Fibroblast of skin of back (primary cell): Measurements from ENCODE around the gene GNAS. TPM values are rescaled to one million over a fixed set of nuclear protein-coding genes. Genes with fewer than 3 reads are reported as not detected.
"Not testable (repeated sequence)": the region's sequence is repeated elsewhere in the genome, so short reads cannot be mapped to it uniquely, and the experiment has no call there.

Experiments used
- DNase-seq: peaks from one replicate; pipeline ENCODE4 v3.0.0-alpha.2; 2013
- polyA plus RNA-seq, 2 experiments: library from polyadenylated mRNA; unstranded; fragments of 120-200 nt; gene quantifications; one replicate each; pipeline ENCODE4 v1.2.1, GENCODE V29; 2013; ENCODE audit not compliant: insufficient read length in 2 of 2

GNAS gene
- polyA plus RNA-seq (2013, experiment 1 of 2; ENCODE audit: insufficient read length): 2,256 TPM
- 2,231 TPM for polyA plus RNA-seq (2013, experiment 2 of 2; ENCODE audit: insufficient read length)

- peak; percentile 62 for DNase-seq
These were observed at the start of gene GNAS for GRCh38 chr20:58852543-58853271. TSS of gene GNAS (plus strand) at chr20:58852716.

DNA sequence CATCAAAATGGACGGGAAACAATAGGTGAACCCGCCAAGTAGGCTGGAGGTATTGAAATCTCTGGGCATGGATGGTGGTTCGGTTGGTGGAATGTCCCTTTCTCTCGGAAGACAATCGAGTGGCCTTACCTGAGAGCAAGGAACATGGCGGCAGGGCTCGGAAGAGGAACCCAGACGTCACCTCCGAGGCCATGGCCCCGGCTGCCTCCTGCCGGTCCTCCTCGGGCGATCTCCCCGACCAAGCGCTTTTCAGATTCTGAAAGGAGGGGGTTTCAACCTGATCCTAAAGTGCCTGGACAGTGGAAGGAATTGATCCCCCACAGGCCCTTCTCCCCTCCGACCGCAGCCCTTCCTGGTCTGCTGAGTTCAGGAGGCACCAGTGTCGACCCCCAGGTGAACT lies 49.0 kb upstream of the GNAS start:
- no peak for DNase-seq

GRCh38 chr20:58807801-58808200 lies 44.7 kb upstream of the GNAS start:
- no peak for DNase-seq

- DNase-seq: no peak
These were observed 44.1 kb upstream of the GNAS start for GRCh38 chr20:58808271-58809046.

DNA sequence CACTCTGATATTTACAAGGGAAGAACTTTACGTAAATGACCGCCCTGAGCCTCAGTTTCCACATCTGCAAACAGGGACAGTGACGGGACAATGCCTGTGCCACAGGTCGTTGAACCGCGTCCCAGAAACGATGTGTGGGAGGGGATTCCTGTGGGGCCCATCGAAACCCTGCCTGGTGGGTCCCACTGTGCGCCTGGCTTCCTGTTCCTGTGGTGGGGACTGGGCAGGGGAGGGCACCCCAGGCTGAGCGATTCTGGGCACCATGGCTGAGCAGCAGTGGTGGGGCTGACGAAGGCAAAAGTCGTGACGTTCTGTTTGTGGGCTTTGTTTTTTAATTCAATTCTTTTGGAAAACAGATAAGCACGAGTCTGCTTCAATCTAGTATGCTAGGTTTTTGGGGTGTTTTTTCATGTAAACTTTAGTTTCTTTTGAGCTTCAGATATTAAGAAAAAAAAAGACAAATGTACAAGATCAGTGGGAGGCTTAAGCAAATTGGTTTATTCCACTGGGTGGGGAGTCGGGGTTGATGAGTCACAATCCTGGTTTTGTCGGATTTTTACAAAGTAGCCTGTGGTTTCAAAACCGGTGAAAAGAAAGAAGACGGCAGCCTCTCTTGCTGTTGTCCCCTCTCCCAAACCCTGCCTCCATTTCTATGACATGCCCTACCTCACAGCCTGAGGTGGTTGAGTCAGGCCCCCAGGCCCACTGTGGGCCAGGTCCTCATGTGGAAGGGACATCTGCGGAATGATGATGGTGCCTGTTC lies 42.2 kb upstream of the GNAS start:
- DNase-seq: peak; percentile 35

GRCh38 chr20:58810879-58811250 lies 41.7 kb upstream of the GNAS start:
- DNase-seq: no peak

- DNase-seq: no peak
These were observed 41.2 kb upstream of the GNAS start for GRCh38 chr20:58811334-58811733.

GRCh38 chr20:58813369-58813768 lies 39.1 kb upstream of the GNAS start:
- no peak for DNase-seq

DNA sequence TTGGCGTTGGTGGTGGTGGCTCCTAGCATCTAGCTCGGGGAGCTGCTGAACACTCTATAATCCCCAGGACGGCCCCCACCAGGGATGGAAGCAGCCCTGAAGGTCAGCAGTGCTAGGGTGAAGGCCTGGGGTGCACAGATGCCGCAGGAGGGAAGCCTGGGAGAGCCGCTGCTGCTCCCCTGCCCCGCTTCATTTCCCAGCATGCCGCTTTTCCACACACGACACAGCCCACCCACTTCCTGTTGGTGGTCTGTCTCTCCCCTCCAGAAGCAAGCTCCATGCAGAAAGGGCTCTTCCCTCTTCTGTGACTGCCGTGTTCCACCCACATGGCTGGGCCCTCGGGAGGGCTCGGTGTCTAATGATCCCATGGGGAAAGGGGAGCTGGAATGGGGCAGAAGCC lies 37.1 kb upstream of the GNAS start:
- DNase-seq: no peak

DNA sequence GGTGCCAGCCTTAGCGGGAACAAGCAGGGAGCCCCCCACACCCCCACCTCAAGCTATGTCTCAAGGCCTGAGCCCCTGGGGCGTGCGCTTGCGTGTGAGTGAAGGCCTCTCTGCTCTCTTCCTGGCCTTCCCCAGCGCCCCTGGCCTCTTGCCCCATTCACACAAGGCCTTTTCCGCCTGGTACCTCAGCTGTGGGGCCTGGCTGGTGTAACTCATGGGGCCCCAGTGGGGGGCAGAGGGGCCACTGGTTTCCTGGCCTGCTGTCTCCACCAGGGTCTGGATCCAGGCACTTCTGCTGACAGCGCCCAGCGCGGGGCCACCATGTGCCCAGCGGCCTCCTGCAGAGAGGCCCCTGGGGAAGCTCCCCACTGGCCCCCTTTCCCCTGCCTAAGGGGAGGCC lies 36.5 kb upstream of the GNAS start:
- no peak for DNase-seq

GRCh38 chr20:58816957-58817651 lies 35.4 kb upstream of the GNAS start:
- no peak for DNase-seq

DNA sequence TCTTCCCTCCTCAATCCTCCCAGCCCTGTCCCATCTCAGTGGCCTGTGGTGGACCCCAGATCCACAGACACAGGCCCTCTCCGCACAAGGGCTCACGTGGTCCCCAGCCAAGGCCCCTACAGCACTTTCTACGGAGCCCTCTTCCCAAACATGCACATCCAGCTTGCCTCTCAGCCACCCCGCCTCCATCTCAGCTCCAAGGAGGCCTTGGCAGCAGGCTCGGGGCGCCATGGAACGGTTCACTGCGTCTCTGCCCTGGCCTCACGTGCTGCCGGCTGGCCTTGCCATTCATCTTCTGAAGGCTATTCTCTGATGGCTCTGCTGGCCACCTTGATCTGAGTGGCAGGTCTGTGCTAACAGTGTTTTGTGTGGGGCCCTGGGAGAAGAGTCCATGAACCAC lies 34.8 kb upstream of the GNAS start:
- DNase-seq: no peak

DNA sequence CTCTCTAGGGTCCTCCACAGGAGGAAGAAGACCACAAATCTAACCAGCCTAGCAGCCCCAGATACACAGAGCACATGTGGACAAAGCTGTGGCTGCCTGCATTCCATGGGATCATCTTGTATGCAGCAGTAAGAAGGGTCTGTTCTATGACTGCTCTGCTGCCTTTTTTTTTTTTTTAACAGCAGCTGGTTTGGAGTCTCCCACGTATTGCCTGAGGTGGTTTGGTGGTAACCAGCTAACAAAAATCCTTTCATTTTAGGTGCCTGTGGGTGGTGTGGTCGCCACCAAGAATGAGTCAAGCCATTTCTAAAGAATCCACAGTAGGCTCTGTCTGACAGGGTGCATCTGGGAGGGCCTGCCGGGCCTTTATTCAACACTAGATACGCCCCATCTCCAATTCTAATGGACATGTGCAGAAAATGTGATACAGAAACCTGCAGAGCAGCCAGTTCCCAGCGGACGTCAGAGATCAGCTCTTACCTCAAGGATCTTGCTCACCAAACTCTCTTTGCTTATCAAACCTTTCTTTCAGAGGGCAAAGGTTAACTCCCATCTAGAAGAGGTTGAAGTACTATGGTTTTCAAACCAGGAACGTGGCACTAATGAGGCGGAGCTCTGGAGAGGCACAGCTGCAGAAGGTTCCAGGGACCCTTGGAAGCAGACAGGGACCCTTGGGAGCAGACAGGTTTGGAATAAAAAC lies 33.8 kb upstream of the GNAS start:
- peak; percentile 95 for DNase-seq

- DNase-seq: no peak
These were observed 32.6 kb upstream of the GNAS start for GRCh38 chr20:58819921-58820320.

- DNase-seq: not testable (repeated sequence)
These were observed 32.0 kb upstream of the GNAS start for GRCh38 chr20:58820515-58820914.

DNA sequence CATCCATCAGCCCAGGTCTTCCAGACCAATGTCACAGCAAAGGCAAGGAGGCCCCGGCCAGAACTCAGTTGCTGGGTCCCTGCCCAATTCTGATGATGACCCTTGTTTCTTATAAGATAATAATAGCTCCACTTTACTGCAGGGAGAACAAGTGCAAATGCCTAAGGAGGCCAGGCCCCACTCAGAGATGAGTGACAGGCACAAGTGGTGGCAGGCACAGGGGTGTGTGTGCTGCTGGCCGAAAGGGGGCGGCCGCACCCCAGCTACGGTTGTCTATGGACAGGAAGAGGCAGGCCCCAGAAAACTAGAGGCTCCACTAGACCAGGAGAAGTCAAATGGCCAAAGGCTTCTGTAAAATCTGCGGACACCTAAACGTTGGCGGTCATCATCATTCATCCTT lies 30.4 kb upstream of the GNAS start:
- no peak for DNase-seq

GRCh38 chr20:58822748-58823730 lies 29.5 kb upstream of the GNAS start:
- no peak for DNase-seq

DNA sequence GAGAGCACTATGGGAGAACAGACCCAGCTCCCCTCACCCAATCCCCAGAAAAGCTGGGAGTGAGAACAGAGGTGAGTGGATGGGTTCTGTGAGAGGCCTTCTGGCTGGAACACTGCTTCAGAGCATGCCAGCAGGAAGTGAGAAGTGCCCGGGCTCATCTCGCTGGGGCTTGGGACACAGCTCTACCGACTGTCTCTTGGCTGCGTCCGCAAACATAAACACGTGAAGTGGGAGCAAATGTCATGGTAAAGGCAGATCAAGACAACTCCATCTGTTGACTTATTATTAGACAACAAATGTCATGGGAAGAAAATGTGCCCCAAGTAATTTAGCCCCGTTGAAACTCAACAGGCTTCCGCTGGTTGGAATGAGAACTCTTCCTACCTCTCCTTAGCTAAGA lies 27.7 kb upstream of the GNAS start:
- no peak for DNase-seq

- no peak for DNase-seq
These were observed 27.1 kb upstream of the GNAS start for GRCh38 chr20:58825450-58825849.

DNA sequence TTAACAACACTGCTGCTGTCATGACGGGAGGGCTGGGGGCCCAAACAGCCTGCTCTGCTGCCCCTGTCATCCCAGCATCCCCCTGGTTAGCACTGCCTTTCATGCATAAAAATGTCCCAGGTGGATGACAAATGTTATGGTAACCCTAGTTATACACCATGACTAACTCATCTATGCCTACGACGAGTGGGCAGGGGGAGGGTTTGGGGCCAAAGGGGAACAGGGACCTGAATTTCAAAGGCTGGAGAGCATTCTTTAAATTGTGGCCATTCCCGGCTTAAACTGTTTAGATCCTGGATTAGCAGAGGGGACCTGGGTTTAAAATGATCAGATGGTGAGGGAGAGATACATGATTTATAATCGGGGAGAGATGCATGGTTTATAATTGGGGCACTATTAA lies 26.2 kb upstream of the GNAS start:
- DNase-seq: no peak

- no peak for DNase-seq
These were observed 24.4 kb upstream of the GNAS start for GRCh38 chr20:58828136-58828535.
